ENCODE results near the gene RGS19.

- no peak for TF ChIP-seq CTCF (IDR thresholded peaks at IDR 0.05; ENCODE audit: control extremely low read depth in 1 of 3, insufficient read depth in 1 of 3, low read depth in 1 of 3, low read length in 3 of 3)
- no peak for TF ChIP-seq POLR2A (IDR thresholded peaks at IDR 0.05; ENCODE audit: control extremely low read depth in 1 of 2, low read depth in 2 of 2, low read length in 2 of 2)
- no peak for TF ChIP-seq EZH2 (IDR thresholded peaks at IDR 0.05; ENCODE audit: low read depth, low read length, severe bottlenecking)
- no peak for TF ChIP-seq POLR2AphosphoS5 (IDR thresholded peaks at IDR 0.05; ENCODE audit: low read depth, low read length)
Observed at GRCh38 chr20:64096535-64096934, 17.2 kb upstream of the RGS19 start.
